Measurements from ENCODE around the gene ZYX.

The ZYX gene

DNA sequence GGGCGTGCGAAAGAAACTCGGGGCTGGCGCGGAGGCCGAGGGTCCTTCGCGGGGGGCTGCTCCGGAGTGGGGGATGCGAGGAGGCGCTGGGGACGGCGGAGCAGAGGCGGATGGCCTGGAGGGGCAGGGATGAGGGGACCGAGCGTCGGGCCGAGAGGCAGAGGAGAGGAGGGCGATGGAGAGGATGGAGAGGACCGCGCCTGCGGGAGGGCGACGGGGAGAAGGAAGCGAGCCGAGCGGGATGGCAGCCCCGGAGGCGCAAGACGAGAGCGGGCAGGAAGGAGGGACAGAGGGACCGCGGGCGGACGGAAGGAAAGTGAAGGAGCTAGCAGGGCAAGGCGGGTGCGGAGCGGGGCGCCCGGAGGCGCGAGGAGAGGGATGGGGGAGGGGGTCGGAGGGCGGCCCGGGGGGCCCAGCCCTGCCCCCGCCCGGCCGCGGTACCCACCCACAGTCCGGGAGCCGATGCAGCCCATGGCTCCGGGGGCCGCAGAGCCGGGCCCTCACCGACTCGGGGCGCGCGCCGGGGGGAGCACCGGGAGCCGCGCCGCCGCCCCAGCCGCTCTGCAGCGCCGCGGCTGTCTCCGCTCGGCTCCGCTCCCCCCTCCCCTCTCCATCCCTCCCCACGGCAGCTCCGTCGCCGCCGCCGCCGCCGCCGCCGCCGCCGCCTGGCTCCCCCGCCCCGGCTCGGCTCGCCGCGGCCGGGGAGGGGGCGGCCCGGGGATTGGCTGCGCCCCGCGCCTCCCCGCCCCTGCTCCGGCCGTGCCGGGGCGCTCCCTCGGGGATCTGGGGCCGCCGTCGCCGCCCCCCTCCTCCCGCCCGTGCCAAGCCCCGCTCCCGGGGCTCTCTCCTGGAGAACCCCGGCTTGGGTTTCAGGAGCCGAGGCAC, 18.8 kb upstream of the ZYX start, which contains the start of gene FAM131B:
Gene FAM131B, minus strand, starts transcription at position 583 of the 885 bp plus-strand sequence. Its CDS starts 110 bp downstream, at position 473.
- no peak for DNase-seq

DNA sequence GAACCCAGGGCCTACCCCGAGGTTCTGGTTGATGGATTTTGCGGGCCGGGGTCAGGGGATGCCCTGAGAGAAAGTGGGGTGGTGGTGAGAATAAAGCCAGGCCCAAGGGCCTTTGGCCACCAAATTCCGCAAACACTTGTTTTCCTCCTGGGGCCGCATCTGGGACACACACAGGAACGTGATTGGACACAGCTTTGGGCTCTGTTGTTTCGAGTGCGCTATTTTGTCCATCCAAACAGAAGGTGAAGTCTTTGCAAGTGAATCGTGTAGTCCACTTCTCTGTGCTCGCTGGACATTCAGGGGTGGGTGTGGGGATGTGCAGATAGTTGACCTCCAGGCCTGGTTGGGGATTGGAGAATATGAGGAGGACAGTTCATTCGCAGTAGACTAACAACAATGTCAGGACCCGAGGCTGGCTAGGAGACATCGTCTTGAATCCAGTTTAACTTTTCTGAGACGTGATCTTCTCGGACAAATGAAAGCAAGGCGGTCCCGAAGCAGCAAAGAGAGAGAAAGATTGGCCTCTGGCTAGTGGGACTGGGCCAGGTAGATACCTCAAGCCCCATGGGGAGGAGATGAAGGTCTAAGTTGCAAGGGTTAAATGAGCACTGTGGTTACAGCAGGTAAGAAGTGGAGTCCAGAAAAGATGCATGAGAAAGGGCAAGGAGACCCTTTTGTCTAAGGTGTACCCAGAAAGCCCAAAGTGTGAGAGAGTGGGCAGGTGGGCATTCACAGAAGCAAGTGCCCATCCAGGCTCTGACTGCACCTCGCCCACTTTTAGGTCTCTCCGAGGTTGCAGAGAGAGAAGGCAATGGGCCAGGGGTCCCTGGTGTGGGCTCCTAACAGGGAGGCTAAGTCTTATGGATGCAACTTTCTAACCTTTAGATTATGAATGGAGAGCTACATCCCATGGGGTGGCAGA, 17.9 kb upstream of the ZYX start:
- DNase-seq, result no peak

DNA sequence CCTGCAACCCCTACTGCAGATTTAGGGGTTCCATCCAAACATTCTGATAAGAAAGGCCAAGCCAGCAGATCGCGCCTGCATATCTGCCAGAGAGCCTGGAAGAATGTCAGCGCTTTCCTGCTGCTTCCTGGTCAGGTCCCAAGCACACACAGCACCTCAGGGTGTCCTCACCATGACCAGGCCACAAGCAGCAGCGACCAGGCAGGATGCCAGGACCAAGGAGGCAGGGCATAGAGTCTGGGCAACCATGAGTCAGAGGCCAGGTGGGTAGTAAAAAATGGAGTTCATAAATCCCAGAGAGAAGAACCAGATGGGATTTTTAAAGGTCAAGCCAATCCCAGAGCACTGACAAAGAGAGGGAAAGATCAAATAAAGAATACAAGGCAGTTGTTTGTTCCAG, 13.2 kb upstream of the ZYX start:
- no peak for DNase-seq

DNA sequence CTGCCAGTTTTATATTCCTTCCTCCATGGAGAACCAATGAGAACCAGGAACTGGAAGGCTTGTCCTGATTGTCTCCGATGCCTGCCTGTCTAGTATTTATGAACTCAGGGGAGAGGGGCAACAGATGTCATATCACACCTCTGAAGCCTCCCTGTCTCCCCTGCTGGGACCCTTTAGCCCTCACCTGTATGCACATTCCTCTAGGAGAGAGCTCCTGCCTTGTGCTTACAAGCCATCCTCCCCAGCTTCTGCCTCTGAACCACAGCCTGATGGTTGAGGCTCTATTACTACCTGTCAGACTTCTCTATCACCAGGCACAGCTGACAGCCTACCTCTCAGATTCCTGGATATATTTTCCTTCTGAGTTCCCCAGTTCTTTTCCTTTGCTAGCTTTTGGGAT, 12.8 kb upstream of the ZYX start:
- DNase-seq, result no peak

DNA sequence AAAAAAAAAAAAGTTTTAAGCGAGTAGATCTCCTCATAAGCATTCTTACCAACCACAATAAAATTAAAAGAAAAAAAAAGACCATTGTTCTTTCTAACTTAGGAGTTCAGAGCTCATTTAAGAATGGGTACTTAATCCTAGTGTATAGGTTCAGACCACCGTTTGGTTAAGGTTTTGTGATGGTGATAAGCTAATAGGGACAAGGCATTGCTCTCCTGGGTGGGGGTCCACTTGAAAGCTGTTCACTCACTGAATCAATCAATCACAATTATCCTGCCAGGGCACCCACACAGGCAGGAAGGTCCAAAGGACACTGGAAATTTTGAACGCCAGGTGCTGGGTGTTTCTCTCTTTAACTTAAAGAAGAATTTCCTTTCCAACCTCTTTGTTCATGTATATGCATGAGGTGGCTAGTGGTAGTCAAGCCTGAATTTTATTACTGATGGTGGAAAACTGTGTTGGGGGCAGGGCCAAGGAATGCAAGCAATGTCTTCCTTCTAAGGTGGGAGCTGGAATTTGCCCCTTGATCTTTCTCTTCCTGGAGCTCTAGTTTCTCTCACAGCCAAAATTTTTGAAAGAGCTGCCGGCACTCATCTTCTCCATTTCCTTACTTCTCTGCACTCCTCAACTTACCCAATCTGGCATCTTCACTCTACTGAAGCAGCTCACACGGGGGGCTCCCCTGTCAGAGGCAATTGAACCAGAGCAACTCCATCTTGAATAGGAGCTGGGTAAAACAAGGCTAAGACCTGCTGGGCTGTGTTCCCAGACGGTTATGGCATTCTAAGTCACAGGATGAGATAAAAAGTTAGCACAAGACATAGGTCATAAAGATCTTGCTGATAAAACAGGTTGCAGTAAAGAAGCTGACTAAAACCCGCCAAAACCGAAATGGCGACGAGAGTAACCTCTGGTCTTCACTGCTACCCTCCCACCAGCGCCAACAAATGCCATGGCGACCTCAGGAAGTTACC, 11.2 kb upstream of the ZYX start:
- DNase-seq, result no peak

DNA sequence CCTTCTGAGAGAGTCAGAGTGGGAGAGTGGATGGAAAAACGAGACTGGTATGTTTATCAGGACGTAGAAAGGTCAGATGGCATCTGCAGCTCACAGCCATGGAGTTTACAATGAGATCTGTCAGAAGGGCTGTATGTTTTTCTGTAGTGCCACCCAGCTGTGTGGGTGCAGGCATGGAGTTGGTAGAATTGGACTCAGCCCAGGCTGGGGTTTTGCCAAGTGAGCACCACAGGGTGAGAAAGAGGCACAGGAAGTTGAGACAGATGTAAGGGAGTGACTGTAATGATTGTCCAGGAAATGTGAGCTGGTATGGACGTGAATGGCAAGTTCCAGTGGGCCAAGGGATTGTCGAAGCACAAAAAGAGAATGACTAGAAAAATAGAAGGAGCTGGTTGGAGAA, 9.1 kb upstream of the ZYX start:
- DNase-seq, result no peak

DNA sequence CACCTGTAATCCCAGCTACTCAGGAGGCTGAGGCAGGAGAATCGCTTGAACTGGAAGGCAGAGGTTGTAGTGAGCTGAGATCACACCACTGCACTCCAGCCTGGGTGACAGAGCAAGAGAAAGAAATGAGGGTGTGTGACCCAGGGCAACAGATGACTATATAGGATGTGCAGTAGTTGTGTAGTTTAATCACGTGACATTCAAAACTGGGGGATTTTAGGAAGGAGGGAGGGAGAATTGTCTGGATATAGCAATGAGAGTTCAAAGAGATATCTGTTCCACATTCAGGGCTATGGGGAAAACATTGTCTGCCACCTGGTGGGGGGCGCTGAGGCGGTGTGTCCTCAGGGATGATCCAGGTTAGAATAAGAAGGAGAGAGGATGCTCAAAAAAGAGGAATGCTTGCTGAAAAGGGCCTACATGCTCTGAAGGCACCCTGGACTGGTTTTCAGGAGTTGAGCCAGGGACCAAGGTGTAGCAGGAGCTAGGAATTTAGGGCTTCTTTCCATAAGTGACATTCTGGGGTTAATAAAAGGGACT, 7.8 kb upstream of the ZYX start:
- no peak for DNase-seq

DNA sequence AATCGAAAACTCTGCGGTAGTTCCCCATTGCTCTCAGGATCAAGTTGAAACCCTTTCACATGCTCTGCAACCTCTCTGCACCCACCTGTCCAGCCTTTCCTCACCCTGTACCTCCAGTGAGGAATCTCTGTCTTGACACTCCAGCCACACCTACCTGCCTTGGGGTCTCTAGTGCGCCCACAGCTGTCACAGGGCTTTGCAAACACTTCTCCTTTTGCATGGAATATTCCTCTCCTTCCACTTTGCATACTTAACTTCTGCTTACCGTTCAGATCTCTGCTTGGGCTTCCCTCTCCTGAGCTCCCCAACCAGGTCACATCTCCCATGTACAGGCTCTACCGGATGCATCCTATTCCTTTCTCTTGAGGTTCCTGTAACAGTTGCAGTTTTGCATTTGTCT, 6.6 kb upstream of the ZYX start:
- no peak for DNase-seq

DNA sequence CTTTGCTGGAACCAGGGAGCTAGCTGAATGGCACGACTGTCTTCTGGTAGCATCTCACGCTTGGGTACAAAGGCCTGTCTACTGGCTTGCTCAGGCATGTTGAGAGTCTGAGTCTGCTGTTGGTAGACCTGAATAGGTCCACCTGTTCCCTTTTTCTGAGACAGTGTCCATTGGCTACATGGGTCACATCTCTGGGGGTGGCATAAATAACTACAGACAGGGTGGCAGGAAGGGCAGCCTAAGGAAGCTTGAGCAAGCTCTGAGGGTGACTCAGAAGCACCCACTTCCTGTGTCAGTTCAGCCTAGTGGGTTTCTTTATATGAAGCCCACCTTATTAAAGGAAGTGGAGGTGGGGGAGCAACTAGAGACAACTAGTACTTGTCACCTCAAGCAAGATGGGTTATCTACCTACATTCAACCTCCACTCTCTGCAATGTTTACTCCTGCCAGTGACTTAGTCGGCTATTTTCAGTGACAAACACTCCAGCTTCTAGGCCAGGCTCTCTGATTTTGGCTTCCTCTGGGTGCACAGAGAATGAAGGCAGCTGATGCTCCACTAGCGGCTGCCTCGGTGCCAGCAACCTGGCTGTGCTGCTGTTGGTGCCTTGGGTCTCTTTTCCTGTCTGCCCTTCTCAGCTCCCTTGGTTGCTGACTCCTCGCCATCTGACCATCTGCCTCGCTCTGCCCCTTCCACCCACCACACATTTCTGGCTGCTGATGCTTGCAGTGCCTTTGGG, 5.7 kb upstream of the ZYX start:
- DNase-seq, result no peak

DNA sequence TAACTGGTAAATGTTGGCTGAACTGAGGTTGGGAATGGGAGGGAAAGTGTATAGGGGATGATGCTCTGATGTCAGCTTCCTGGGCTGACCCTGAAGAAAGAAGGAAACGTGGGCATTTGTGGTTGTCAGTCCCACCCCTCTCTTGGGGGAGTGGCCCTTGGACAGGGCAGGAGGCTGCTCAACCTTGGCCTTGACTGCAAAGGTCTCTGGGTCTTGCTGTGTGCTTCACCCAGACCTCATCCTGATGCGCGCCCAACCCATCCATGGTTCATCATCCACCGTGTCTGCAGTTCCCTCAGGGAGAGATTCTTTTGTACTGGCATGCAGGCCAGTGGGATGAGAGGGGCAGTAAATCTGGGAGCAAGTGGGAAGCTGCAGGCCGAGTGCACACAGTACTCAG, 4.7 kb upstream of the ZYX start:
- DNase-seq, result no peak

DNA sequence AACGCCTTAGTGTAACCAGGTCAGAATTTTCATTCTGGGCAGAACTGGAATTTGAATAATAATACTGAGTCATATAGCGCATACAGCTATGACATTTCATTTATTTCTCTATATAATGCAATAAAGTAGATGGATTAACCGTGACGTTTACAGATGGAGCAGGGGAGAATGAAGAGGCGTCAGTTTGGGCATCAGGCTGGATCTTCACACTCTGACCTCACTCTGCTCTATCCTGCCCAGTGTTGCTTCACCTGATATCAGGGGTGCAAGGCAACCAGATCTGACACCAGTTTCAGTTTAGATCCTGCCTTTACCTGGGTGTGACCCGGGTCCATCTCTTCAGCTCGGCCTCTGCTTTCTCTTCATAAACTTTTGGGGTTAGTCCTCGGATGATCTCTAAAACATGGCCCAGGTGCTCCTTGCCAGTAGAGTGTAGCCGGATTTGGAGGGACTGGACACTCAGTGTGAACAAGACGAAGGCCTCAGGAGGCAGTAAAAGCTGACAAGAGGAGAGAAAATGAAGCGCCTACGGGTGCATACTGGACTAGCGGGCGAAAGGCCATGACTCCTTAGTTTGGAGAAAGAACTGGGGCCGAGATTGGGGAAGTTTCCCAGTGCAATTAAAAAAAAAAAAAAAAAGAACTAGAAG, 1.4 kb upstream of the ZYX start:
- DNase-seq, result no peak

DNA sequence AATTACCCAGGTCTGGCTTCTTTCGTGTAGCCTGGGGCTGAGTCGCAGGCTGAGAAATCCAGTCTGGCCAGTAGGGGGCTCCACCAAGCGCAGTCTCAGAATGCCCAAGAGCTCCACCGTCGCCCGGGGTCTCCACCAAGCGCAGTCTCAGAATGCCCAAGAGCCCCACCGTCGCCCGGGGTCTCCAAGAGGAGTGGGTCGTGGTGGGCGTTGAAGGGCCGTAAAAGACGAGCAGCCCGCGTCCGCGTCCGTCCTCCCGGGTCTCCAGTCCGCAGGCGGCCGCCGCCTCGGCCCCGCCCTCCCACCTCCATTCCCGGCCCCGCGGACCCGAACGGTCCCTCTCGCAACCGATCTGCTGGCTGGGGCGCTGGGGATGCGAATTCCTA, 892 bp upstream of the ZYX start:
- peak; percentile 91 for DNase-seq

DNA sequence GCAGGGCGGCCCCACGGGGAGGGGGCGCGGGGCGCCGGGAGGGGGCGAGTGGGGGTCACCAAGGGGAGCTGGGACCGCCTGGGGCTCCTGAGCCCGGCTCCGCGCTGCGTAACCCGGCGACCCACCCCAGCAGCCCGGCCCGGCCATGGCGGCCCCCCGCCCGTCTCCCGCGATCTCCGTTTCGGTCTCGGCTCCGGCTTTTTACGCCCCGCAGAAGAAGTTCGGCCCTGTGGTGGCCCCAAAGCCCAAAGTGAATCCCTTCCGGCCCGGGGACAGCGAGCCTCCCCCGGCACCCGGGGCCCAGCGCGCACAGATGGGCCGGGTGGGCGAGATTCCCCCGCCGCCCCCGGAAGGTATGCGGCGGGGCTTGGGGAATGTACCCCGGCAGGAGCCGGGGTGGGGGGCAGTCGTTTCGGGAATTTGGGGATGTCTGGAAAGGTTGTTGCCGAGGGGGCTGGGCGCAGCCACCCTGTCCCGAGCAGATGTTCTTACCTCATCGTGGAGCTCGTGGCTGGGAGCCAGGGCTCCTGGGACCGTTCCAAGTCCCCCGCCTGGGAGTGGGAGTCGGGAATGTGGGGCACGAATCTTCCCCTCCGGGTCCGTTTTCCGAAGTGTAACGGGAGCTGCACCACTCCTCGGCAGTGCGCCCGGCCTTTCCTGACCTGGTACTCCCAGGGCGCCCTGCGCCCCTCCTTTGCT, 431 bp downstream of the ZYX start:
- DNase-seq, result peak; percentile 92

DNA sequence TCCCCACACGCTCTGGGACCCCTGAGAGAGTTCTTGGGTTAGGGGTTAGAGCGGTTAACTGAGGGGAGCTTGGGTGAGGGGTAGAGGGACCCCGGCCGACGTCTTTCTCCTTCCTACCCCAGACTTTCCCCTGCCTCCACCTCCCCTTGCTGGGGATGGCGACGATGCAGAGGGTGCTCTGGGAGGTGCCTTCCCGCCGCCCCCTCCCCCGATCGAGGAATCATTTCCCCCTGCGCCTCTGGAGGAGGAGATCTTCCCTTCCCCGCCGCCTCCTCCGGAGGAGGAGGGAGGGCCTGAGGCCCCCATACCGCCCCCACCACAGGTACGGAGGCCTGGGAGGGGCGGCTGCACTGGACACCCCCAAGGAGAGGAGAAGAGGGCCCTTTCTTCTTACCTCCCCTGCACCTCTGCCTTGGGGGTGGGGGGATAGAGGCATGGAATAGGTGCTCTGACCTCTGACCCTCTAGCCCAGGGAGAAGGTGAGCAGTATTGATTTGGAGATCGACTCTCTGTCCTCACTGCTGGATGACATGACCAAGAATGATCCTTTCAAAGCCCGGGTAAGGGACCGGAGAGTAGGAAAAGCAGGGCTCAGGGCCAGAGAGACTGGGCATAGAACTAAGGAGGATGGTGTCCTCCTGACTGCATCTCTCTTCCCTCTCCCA, 1.1 kb downstream of the ZYX start:
- DNase-seq, result no peak

DNA sequence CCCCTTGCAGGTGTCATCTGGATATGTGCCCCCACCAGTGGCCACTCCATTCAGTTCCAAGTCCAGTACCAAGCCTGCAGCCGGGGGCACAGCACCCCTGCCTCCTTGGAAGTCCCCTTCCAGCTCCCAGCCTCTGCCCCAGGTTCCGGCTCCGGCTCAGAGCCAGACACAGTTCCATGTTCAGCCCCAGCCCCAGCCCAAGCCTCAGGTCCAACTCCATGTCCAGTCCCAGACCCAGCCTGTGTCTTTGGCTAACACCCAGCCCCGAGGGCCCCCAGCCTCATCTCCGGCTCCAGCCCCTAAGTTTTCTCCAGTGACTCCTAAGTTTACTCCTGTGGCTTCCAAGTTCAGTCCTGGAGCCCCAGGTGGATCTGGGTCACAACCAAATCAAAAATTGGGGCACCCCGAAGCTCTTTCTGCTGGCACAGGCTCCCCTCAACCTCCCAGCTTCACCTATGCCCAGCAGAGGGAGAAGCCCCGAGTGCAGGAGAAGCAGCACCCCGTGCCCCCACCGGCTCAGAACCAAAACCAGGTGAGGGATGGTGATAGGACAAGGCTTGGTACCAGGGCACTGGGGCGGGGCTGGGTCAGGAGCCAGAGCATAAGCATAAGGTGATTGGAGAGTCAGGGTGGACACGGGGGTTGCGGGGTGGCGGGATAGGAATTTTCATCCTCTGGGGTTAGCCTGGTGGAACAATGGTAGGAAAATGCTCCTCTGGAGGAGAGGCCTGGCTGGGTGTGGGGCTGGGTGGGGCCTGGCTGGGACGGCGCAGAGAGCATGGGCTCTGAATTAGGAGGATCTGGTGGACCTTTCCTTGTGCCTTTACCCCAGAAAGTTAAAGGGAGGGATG, 1.9 kb downstream of the ZYX start:
- DNase-seq, result no peak

DNA sequence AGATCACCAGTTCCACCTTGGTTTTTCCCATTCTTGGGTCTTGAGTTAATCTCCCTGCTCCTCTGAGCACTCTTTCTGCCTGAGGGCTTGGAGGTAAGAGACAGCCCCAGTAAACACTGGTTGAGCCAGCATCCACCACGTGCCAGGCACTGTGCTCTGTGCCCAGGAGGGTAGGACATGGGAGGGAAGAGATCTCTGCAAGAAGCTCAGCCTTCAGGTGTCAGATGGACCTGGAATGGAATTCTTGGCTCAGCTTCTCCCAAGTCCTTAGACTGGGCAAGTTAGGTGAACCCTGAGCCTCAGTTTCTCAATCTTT, 2.5 kb downstream of the ZYX start:
- no peak for DNase-seq

DNA sequence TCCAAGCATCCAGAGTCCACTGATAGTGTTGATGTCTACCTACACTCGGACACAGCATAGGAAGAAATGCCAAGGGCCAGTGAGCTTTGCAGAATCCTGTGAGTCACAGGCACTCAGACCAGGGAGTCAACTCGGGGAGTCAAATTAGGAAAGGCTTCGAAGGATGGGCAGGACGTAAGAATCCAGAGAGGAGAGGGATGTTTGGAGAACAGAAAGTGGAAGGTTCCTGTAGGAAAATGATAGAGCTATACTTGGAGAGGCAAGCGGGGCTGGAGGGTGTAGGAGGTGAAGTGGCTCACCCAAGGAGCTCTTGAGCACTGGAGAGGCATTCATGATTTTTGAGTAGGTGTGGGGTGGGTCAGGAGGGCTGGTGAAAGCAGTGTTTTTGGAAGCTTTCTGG, 3.0 kb downstream of the ZYX start:
- DNase-seq, result no peak

DNA sequence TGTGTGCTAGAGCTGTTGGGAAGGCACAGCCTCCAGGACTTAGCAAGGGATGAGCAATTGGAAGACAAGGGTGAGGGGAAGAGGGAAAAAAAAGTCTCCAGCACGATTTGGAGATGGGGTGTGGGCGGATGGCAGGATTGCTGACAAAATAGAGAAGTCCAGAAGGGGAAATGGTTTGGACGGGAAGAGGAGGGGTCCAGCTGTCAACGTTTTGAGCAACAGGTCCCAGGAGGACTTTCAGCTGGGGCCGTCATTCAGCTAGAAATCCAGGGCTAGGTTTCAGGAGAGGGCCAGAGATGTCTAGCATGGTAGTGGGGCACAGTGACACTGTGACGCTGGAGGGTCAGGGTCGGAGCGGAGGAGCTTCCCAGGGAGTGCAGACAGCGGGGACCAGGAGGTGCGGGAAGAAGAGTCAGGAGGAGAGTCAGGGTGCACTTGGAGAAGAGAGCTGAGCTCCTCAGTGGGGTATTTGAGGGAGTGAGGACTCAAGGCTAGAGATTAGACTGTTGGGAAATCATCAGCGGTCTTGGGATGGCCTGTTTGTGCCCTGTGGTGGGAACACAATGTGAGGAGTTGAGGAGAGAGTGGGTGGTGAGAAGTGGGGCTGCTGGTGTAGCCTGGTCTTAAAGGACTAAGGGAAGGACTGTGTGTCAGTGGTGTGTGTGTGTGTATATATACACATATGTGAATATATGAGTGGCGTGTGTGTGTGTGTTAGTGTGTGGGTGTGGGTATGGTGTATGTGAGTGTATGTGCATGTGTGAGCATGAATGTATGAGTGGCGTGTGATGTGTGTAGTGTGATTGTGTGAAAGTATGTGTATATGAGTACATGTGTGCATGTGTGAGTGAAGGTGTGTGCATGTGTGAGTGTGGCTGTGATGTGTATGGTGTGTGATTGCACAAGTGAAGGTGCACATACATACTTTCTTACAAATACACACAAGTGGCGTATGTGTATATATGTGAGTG, 3.8 kb downstream of the ZYX start:
- no peak for DNase-seq
